Liver (tissue), 9 donors: Measurements from ENCODE around the gene STRA8. TPM values are rescaled to one million over a fixed set of nuclear protein-coding genes. Genes with fewer than 3 reads are reported as not detected.

Experiments
- DNase-seq: peaks from one replicate; pipeline ENCODE4 v3.0.0-alpha.2; 2017; ENCODE audit warnings: low spot score
- H3K27ac ChIP-seq, 2 donors: one replicate each; pipeline ENCODE4 v1.7.0; 2013; ENCODE audit warnings: inconsistent platforms in 2 of 2, low read length in 2 of 2, control low read depth in 1 of 2, low read depth in 1 of 2, mild to moderate bottlenecking in 1 of 2
- H3K27me3 ChIP-seq, 4 donors: one replicate each; pipeline versions ENCODE4 v1.6.1 to v1.7.0; 2013; ENCODE audit warnings: low read length in 3 of 4, inconsistent platforms in 1 of 4, mild to moderate bottlenecking in 1 of 4, moderate library complexity in 1 of 4; ENCODE audit not compliant: control insufficient read depth in 4 of 4, insufficient read depth in 4 of 4
- H3K36me3 ChIP-seq, 4 donors: one replicate each; pipeline versions ENCODE4 v1.6.1 to v1.7.0; 2013; ENCODE audit warnings: low read length in 3 of 4, mild to moderate bottlenecking in 3 of 4, low read depth in 1 of 4, moderate library complexity in 1 of 4; ENCODE audit not compliant: control insufficient read depth in 4 of 4, insufficient read depth in 3 of 4
- H3K4me1 ChIP-seq, 4 donors: one replicate each; pipeline versions ENCODE4 v1.6.1 to v1.7.0; 2013; ENCODE audit warnings: low read length in 3 of 4, mild to moderate bottlenecking in 3 of 4, moderate library complexity in 1 of 4; ENCODE audit not compliant: control insufficient read depth in 4 of 4, insufficient read depth in 4 of 4
- H3K4me3 ChIP-seq, 3 donors: one replicate each; pipeline versions ENCODE4 v1.6.1 to v1.7.0; 2013; ENCODE audit warnings: low read length in 3 of 3, control low read depth in 1 of 3, low read depth in 1 of 3, mild to moderate bottlenecking in 1 of 3
- H3K9ac ChIP-seq, 2 donors: one replicate each; pipeline ENCODE4 v1.7.0; 2013; ENCODE audit warnings: low read length in 2 of 2, mild to moderate bottlenecking in 2 of 2, moderate library complexity in 2 of 2, control low read depth in 1 of 2, low read depth in 1 of 2
- H3K9me3 ChIP-seq, 4 donors: one replicate each; pipeline versions ENCODE4 v1.6.1 to v1.7.0; 2013; ENCODE audit warnings: low read length in 3 of 4; ENCODE audit not compliant: control insufficient read depth in 4 of 4
- CTCF ChIP-seq: fragments of 150-350 bp; IDR thresholded peaks from 2 replicates; pipeline ENCODE4 v1.5.1; 2017; ENCODE audit warnings: improper control_type of control experiment, low read depth, low read length; ENCODE audit not compliant: missing input control
- EGR1 ChIP-seq, 2 donors: IDR thresholded peaks; 2 replicates each; pipeline ENCODE4 v1.6.1; 2016 to 2018; ENCODE audit warnings: antibody characterized with exemption in 2 of 2, low read depth in 2 of 2
- FOXA1 ChIP-seq: IDR thresholded peaks from 2 replicates; pipeline ENCODE4 v1.6.1; 2016; ENCODE audit warnings: antibody characterized with exemption
- FOXA2 ChIP-seq: IDR thresholded peaks from 2 replicates; pipeline ENCODE4 v1.6.1; 2016; ENCODE audit warnings: antibody characterized with exemption
- GABPA ChIP-seq, 2 donors: IDR thresholded peaks in 1 of 2; conservative IDR thresholded peaks in 1 of 2; 2 replicates each; pipeline ENCODE4 v1.6.1; 2016; ENCODE audit warnings: antibody characterized with exemption in 2 of 2, mild to moderate bottlenecking in 1 of 2, moderate library complexity in 1 of 2
- HNF4A ChIP-seq, 2 donors: conservative IDR thresholded peaks; 2 replicates each; pipeline ENCODE4 v1.6.1; 2016; ENCODE audit warnings: antibody characterized with exemption in 2 of 2, mild to moderate bottlenecking in 2 of 2
- HNF4G ChIP-seq: IDR thresholded peaks from 2 replicates; pipeline ENCODE4 v1.6.1; 2016; ENCODE audit warnings: antibody characterized with exemption
- JUND ChIP-seq, 2 donors: IDR thresholded peaks; 2 replicates each; pipeline ENCODE4 v1.6.1; 2016; ENCODE audit warnings: antibody characterized with exemption in 2 of 2
- MAX ChIP-seq: IDR thresholded peaks from 2 replicates; pipeline ENCODE4 v1.6.1; 2016; ENCODE audit warnings: antibody characterized with exemption
- NR2F2 ChIP-seq: IDR thresholded peaks from 2 replicates; pipeline ENCODE4 v1.6.1; 2016; ENCODE audit warnings: antibody characterized with exemption
- RAD21 ChIP-seq, 2 donors: IDR thresholded peaks; 2 replicates each; pipeline ENCODE4 v1.6.1; 2016; ENCODE audit warnings: antibody characterized with exemption in 2 of 2, mild to moderate bottlenecking in 2 of 2
- REST ChIP-seq: IDR thresholded peaks from 2 replicates; pipeline ENCODE4 v1.6.1; 2016; ENCODE audit warnings: antibody characterized with exemption, mild to moderate bottlenecking
- RXRA ChIP-seq, 2 donors: IDR thresholded peaks; 2 replicates each; pipeline ENCODE4 v1.6.1; 2017 to 2018; ENCODE audit warnings: antibody characterized with exemption in 2 of 2, mild to moderate bottlenecking in 1 of 2
- SP1 ChIP-seq: IDR thresholded peaks from 2 replicates; pipeline ENCODE4 v1.6.1; 2018; ENCODE audit warnings: antibody characterized with exemption, mild to moderate bottlenecking
- TAF1 ChIP-seq: conservative IDR thresholded peaks from 2 replicates; pipeline ENCODE4 v1.6.1; 2016; ENCODE audit warnings: antibody characterized with exemption, mild to moderate bottlenecking
- YY1 ChIP-seq: IDR thresholded peaks from 2 replicates; pipeline ENCODE4 v1.6.1; 2016; ENCODE audit warnings: antibody characterized with exemption, mild to moderate bottlenecking
- ZBTB33 ChIP-seq: IDR thresholded peaks from 2 replicates; pipeline ENCODE4 v1.6.1; 2016; ENCODE audit warnings: antibody characterized with exemption
- WGBS: extraction: QIAGEN DNeasy Blood & Tissue Kit; methylation state at CpG from one replicate; pipeline ENCODE4 v1.1.7; 2013; 5-methylcytosine and 5-hydroxymethylcytosine counted together
- polyA plus RNA-seq, 2 donors: library from polyadenylated mRNA; stranded (reverse) in 1 of 2; unstranded in 1 of 2; fragments of 200-250 nt in 1 of 2; fragments of >200 nt in 1 of 2; fragmentation: Nextera tagmentation in 1 of 2; extraction: Ambion mirVana in 1 of 2; gene quantifications; one replicate each; pipeline versions ENCODE4 v1.2.1 to v1.2.3, GENCODE V29; 2013 to 2015
- total RNA-seq, 2 donors: library from RNA; depleted of rRNA; stranded (reverse); fragments of >200 nt; gene quantifications; one replicate each; pipeline ENCODE4 v1.2.3, GENCODE V29; 2014
- TF ChIP-seq, protein P1 (sequence below): IDR thresholded peaks from 2 replicates; pipeline ENCODE4 v1.6.1; 2016; ENCODE audit warnings: antibody characterized with exemption
- donor health status: healthy.
- donor health status: healthy.
- donor health status: healthy.
- donor health status: healthy.
- donor health status: healthy.

The STRA8 gene
- total and polyA plus RNA-seq, 4 donors: 0.14 TPM; not detected in 3

GRCh38 chr7:135189221-135189662 lies 44.4 kb upstream of the STRA8 start:
- WGBS: 72% methylated on average over 6 of the region's 6 CpGs
- no peak for TF ChIP-seq GABPA (IDR thresholded peaks at IDR 0.05 in 1 of 2, conservative IDR thresholded peaks at IDR 0.05 in 1 of 2)
- TF ChIP-seq RXRA (IDR thresholded peaks at IDR 0.05): peak; percentile 43 to 47
- TF ChIP-seq FOXA1: no peak
- TF ChIP-seq TAF1: no peak
- TF ChIP-seq HNF4A (conservative IDR thresholded peaks at IDR 0.05): peak in 1 of 2 donors; percentile 19
- TF ChIP-seq SP1: peak; percentile 12
- peak; percentile 15 to 28 for TF ChIP-seq RAD21 (IDR thresholded peaks at IDR 0.05)
- TF ChIP-seq EGR1 (IDR thresholded peaks at IDR 0.05; ENCODE audit: low read depth in 2 of 2): no peak
- TF ChIP-seq ZBTB33: no peak
- DNase-seq: no peak
- Histone ChIP-seq H3K27me3 (no peaks in the 10 kb centered on the region), H3K9me3 (no peaks in the 10 kb centered on the region), H3K9ac (no peak overlapping the region), H3K4me3 (no peak overlapping the region), H3K4me1 (peaks cover 0 to 8% (median 7%) of the 10 kb centered on the region in 4 donors), H3K36me3 (peaks cover 21 to 68% (median 45%) of the 10 kb centered on the region in 4 donors), H3K27ac (no peak overlapping the region)

GRCh38 chr7:135189961-135190360 lies 43.7 kb upstream of the STRA8 start:
- Histone ChIP-seq H3K27me3 (no peaks in the 10 kb centered on the region), H3K9me3 (no peaks in the 10 kb centered on the region), H3K36me3 (peaks cover 20 to 71% (median 49%) of the 10 kb centered on the region in 4 donors), H3K27ac (no peak overlapping the region), H3K9ac (no peak overlapping the region), H3K4me3 (no peak overlapping the region), H3K4me1 (peaks cover 0 to 8% (median 7%) of the 10 kb centered on the region in 4 donors)
- no peak for DNase-seq
- TF ChIP-seq RXRA (IDR thresholded peaks at IDR 0.05) (no peak), EGR1 (IDR thresholded peaks at IDR 0.05; ENCODE audit: low read depth in 2 of 2) (no peak), SP1 (no peak), FOXA1 (no peak), GABPA (IDR thresholded peaks at IDR 0.05 in 1 of 2, conservative IDR thresholded peaks at IDR 0.05 in 1 of 2) (no peak), JUND (IDR thresholded peaks at IDR 0.05) (no peak), HNF4G (no peak), RAD21 (IDR thresholded peaks at IDR 0.05) (no peak), HNF4A (conservative IDR thresholded peaks at IDR 0.05) (no peak), MAX (no peak)
- WGBS: 96% methylated on average over 4 of the region's 4 CpGs

DNA sequence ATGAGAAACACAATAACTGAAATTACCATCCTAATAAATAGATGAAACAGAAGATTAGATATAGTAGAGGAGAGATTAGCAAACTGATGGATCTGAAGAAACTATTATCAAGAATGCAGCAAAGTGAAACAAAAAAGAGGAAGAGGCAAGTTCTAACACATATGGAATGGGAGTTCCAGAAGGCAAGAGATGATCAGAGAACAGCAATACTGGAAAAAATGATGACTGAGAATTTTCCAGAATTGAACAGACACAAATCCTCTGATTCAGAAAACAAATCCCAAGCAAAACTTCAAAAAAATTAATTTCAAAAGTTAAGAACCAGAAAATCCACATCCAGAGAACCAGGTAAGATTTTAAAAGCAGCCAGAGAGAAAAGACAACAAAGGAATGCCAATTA lies 42.9 kb upstream of the STRA8 start:
- no peak overlapping the region for H3K4me3 ChIP-seq
- H3K9me3 ChIP-seq: no peaks in the 10 kb centered on the region
- H3K4me1 ChIP-seq: peaks cover 0 to 8% (median 7%) of the 10 kb centered on the region in 4 donors
- no peak overlapping the region for H3K27ac ChIP-seq
- H3K9ac ChIP-seq: no peak overlapping the region
- DNase-seq: no peak
- H3K27me3 ChIP-seq: no peaks in the 10 kb centered on the region
- H3K36me3 ChIP-seq: peaks cover 18 to 67% (median 46%) of the 10 kb centered on the region in 4 donors
- TF ChIP-seq RAD21 (IDR thresholded peaks at IDR 0.05): no peak
- TF ChIP-seq RXRA (IDR thresholded peaks at IDR 0.05): no peak
- TF ChIP-seq HNF4G: no peak
- no peak for TF ChIP-seq REST
- TF ChIP-seq TAF1: no peak
- TF ChIP-seq GABPA (IDR thresholded peaks at IDR 0.05 in 1 of 2, conservative IDR thresholded peaks at IDR 0.05 in 1 of 2): no peak
- TF ChIP-seq, protein P1, sequence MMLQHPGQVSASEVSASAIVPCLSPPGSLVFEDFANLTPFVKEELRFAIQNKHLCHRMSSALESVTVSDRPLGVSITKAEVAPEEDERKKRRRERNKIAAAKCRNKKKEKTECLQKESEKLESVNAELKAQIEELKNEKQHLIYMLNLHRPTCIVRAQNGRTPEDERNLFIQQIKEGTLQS: no peak
- no peak for TF ChIP-seq MAX
- TF ChIP-seq NR2F2: no peak
- TF ChIP-seq CTCF: no peak
- no peak for TF ChIP-seq YY1
- TF ChIP-seq JUND (IDR thresholded peaks at IDR 0.05): no peak
- TF ChIP-seq FOXA2: no peak
- no peak for TF ChIP-seq FOXA1
